ENCODE data around the gene LMTK2. TPM values are rescaled to one million over a fixed set of nuclear protein-coding genes. Genes with fewer than 3 reads are reported as not detected.

LMTK2 gene
- total RNA-seq, 4 donors from 2014 or later, result 10.4 to 14.4 (median 12.3) TPM

DNA sequence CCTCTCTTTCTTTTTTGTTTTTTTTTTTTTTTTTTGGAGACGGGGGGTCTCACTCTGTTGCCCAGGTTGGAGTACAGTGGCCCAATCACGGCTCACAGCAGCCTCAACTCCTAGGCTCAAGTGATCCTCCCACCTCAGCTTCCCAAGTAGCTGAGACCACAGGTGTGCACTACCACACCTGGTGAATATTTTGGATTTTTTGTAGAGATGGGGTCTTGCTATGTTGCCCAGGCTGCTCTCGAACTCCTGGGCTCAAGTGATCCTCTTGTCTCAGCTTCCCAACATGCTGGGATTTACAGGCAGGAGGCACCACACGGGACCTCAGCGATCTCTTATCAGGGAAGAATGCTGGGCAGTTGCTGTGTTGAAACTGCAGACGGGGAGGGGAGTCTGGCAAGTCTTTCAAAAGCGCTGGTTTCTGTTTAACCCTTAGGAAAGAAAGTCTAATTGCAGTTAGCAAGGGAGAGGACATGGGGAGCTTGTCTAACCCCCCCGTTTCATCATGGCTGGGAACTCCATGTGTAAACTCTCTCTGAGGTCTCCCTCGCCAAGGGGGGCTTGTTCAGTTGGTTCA, 39.6 kb upstream of the LMTK2 start:
- WGBS, 2 donors, result 68% methylated on average over 9 of the region's 9 CpGs
- DNase-seq (ENCODE audit: low spot score in 2 of 2), result no peak
- Histone ChIP-seq H3K36me3 (no peaks in the 10 kb centered on the region), H3K27ac (no peak overlapping the region), H3K27me3 (no peaks in the 10 kb centered on the region), H3K4me1 (no peaks in the 10 kb centered on the region), H3K9me3 (peaks cover 0 to 25% (median 0%) of the 10 kb centered on the region in 4 donors), H3K4me3 (no peak overlapping the region)
- TF ChIP-seq EP300 (IDR thresholded peaks at IDR 0.05) (no peak), POLR2A (IDR thresholded peaks at IDR 0.05) (no peak), CTCF (IDR thresholded peaks at IDR 0.05) (no peak)

DNA sequence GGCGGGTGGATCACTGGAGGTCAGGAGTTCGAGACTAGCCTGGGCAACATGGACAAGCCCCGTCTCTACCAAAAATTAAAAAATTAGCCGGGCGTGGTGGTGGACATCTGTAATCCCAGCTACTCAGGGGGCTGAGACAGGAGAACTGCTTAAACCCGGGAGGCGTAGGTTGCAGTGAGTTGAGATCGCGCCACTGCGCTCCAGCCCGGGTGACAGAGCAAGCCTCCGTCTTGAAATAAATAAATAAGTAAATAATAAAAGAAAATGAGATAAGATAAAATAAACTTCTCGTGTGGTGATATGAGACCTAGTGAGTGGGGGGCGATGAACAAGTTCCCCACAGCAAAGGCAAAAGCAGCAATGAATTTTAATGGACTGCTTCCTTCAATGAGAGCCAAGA, 33.6 kb upstream of the LMTK2 start:
- Histone ChIP-seq H3K4me3 (no peak overlapping the region), H3K4me1 (no peaks in the 10 kb centered on the region), H3K36me3 (no peaks in the 10 kb centered on the region), H3K27me3 (no peaks in the 10 kb centered on the region), H3K9me3 (peaks cover 0 to 22% (median 0%) of the 10 kb centered on the region in 4 donors), H3K27ac (no peak overlapping the region)
- 92 to 95% methylated on average over 14 of the region's 14 CpGs for WGBS, 2 donors
- TF ChIP-seq CTCF (IDR thresholded peaks at IDR 0.05) (no peak), POLR2A (IDR thresholded peaks at IDR 0.05) (no peak), EP300 (IDR thresholded peaks at IDR 0.05) (no peak)
- no peak for DNase-seq (ENCODE audit: low spot score in 2 of 2)

- peaks cover 0 to 22% (median 0%) of the 10 kb centered on the region in 4 donors for H3K9me3 ChIP-seq
- H3K4me3 ChIP-seq, result no peak overlapping the region
- H3K36me3 ChIP-seq, result no peaks in the 10 kb centered on the region
- TF ChIP-seq CTCF (IDR thresholded peaks at IDR 0.05) (no peak), POLR2A (IDR thresholded peaks at IDR 0.05) (no peak), EP300 (IDR thresholded peaks at IDR 0.05) (no peak)
- 83 to 88% methylated on average over 2 of the region's 2 CpGs for WGBS, 2 donors
- H3K27ac ChIP-seq, result no peak overlapping the region
- H3K4me1 ChIP-seq, result no peaks in the 10 kb centered on the region
- no peaks in the 10 kb centered on the region for H3K27me3 ChIP-seq
- DNase-seq (ENCODE audit: low spot score in 2 of 2), result no peak
Measured at GRCh38 chr7:98075801-98076200, 30.9 kb upstream of the LMTK2 start.

- H3K36me3 ChIP-seq, result no peaks in the 10 kb centered on the region
- no peak overlapping the region for H3K4me3 ChIP-seq
- no peak overlapping the region for H3K27ac ChIP-seq
- no peak for TF ChIP-seq CTCF (IDR thresholded peaks at IDR 0.05)
- TF ChIP-seq EP300 (IDR thresholded peaks at IDR 0.05), result no peak
- TF ChIP-seq POLR2A (IDR thresholded peaks at IDR 0.05), result no peak
- DNase-seq (ENCODE audit: low spot score in 2 of 2), result no peak
- H3K27me3 ChIP-seq, result no peaks in the 10 kb centered on the region
- H3K9me3 ChIP-seq, result peaks cover 0 to 19% (median 0%) of the 10 kb centered on the region in 4 donors
- no peaks in the 10 kb centered on the region for H3K4me1 ChIP-seq
- 75 to 88% methylated on average over 3 of the region's 3 CpGs for WGBS, 2 donors
Measured at GRCh38 chr7:98077762-98078161, 28.9 kb upstream of the LMTK2 start.

GRCh38 chr7:98078197-98078870, 28.3 kb upstream of the LMTK2 start:
- no peak overlapping the region for H3K27ac ChIP-seq
- H3K27me3 ChIP-seq, result no peaks in the 10 kb centered on the region
- peaks cover 0 to 19% (median 0%) of the 10 kb centered on the region in 4 donors for H3K9me3 ChIP-seq
- H3K36me3 ChIP-seq, result no peaks in the 10 kb centered on the region
- no peaks in the 10 kb centered on the region for H3K4me1 ChIP-seq
- DNase-seq (ENCODE audit: low spot score in 2 of 2), result no peak
- no peak for TF ChIP-seq POLR2A (IDR thresholded peaks at IDR 0.05)
- no peak for TF ChIP-seq CTCF (IDR thresholded peaks at IDR 0.05)
- TF ChIP-seq EP300 (IDR thresholded peaks at IDR 0.05), result no peak
- H3K4me3 ChIP-seq, result no peak overlapping the region
- 82 to 88% methylated on average over 11 of the region's 11 CpGs for WGBS, 2 donors
